Measurements from ENCODE around the gene KRTAP6-2. TPM values are rescaled to one million over a fixed set of nuclear protein-coding genes. Genes with fewer than 3 reads are reported as not detected.

KRTAP6-2 gene
- total and polyA plus RNA-seq, 7 donors: not detected

GRCh38 chr21:30580132-30580531 is 18.6 kb downstream of the KRTAP6-2 start:
- H3K4me1 ChIP-seq: no peaks in the 10 kb centered on the region
- intact Hi-C loops (cut with DNase I): no loop called here
- H3K9me3 ChIP-seq: no peaks in the 10 kb centered on the region
- no peak overlapping the region for H3K4me3 ChIP-seq
- H3K27me3 ChIP-seq (ENCODE audit: insufficient read depth in 3 of 3, low read length in 2 of 3): no peaks in the 10 kb centered on the region
- ATAC-seq (no peak), DNase-seq (no peak)
- H3K36me3 ChIP-seq (ENCODE audit: insufficient read depth in 1 of 2, low read depth in 1 of 2): no peaks in the 10 kb centered on the region
- no peak overlapping the region for H3K27ac ChIP-seq
- 56 to 65% (median 64%) methylated on average over 3 of the region's 3 CpGs for WGBS, 3 donors
- TF ChIP-seq CTCF (IDR thresholded peaks at IDR 0.05): no peak

GRCh38 chr21:30579346-30579745 is 19.4 kb downstream of the KRTAP6-2 start:
- ATAC-seq: no peak
- H3K27me3 ChIP-seq (ENCODE audit: insufficient read depth in 3 of 3, low read length in 2 of 3): no peaks in the 10 kb centered on the region
- H3K9me3 ChIP-seq: no peaks in the 10 kb centered on the region
- TF ChIP-seq CTCF (IDR thresholded peaks at IDR 0.05): no peak
- H3K27ac ChIP-seq: no peak overlapping the region
- intact Hi-C loops (cut with DNase I): no loop called here
- DNase-seq: no peak
- H3K4me1 ChIP-seq: no peaks in the 10 kb centered on the region
- H3K36me3 ChIP-seq (ENCODE audit: insufficient read depth in 1 of 2, low read depth in 1 of 2): no peaks in the 10 kb centered on the region
- no peak overlapping the region for H3K4me3 ChIP-seq
- WGBS, 3 donors: 31 to 46% (median 38%) methylated on average over 1 of the region's 1 CpG

- ATAC-seq (no peak), DNase-seq (no peak)
- no peaks in the 10 kb centered on the region for H3K9me3 ChIP-seq
- H3K27me3 ChIP-seq (ENCODE audit: insufficient read depth in 3 of 3, low read length in 2 of 3): no peaks in the 10 kb centered on the region
- no peak overlapping the region for H3K27ac ChIP-seq
- H3K4me3 ChIP-seq: no peak overlapping the region
- H3K4me1 ChIP-seq: no peaks in the 10 kb centered on the region
- intact Hi-C loops (cut with DNase I): no loop called here
- TF ChIP-seq CTCF (IDR thresholded peaks at IDR 0.05): no peak
- no peaks in the 10 kb centered on the region for H3K36me3 ChIP-seq (ENCODE audit: insufficient read depth in 1 of 2, low read depth in 1 of 2)
Observed at GRCh38 chr21:30577766-30578165, 20.9 kb downstream of the KRTAP6-2 start.

DNA sequence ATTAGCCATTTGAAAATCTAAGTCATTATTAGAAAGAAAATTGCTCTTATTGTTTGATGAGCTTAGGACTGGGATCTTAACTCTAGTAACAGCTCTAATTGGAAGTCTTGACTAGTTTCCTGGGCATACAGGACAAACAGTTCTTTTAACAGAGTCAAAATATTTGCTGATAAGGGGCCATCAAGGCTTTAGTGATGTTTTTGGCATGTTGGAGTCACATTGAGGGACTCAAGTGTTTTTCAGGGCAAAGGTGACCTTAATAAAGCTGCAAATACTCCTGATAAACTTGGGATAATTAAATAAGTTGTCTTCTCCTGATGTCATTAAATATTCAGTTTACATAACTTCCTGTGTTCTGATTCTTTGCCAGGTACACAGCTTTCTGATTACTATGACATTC is 31.1 kb downstream of the KRTAP6-2 start:
- H3K36me3 ChIP-seq (ENCODE audit: insufficient read depth in 1 of 2, low read depth in 1 of 2): no peaks in the 10 kb centered on the region
- ATAC-seq (no peak), DNase-seq (no peak)
- no peaks in the 10 kb centered on the region for H3K4me1 ChIP-seq
- intact Hi-C loops (cut with DNase I): no loop called here
- no peak overlapping the region for H3K27ac ChIP-seq
- TF ChIP-seq CTCF (IDR thresholded peaks at IDR 0.05): no peak
- H3K9me3 ChIP-seq: no peaks in the 10 kb centered on the region
- no peaks in the 10 kb centered on the region for H3K27me3 ChIP-seq (ENCODE audit: insufficient read depth in 3 of 3, low read length in 2 of 3)
- no peak overlapping the region for H3K4me3 ChIP-seq

GRCh38 chr21:30563630-30564029 is 35.1 kb downstream of the KRTAP6-2 start:
- DNase-seq (no peak), ATAC-seq (no peak)
- no peak for TF ChIP-seq CTCF (IDR thresholded peaks at IDR 0.05)
- H3K27me3 ChIP-seq (ENCODE audit: insufficient read depth in 3 of 3, low read length in 2 of 3): no peaks in the 10 kb centered on the region
- H3K4me3 ChIP-seq: no peak overlapping the region
- 87 to 95% (median 94%) methylated on average over 2 of the region's 2 CpGs for WGBS, 3 donors
- no peaks in the 10 kb centered on the region for H3K36me3 ChIP-seq (ENCODE audit: insufficient read depth in 1 of 2, low read depth in 1 of 2)
- H3K4me1 ChIP-seq: no peaks in the 10 kb centered on the region
- H3K27ac ChIP-seq: no peak overlapping the region
- intact Hi-C loops (cut with DNase I): no loop called here
- H3K9me3 ChIP-seq: no peaks in the 10 kb centered on the region
